HG02759 (cell line): ENCODE measurements around the gene IGF2.

ENCODE experiments used
- ATAC-seq: cut with Tn5 transposase; IDR thresholded peaks from one replicate; pipeline ENCODE4 v1.9.1; 2021; ENCODE audit warnings: mild to moderate bottlenecking, moderate library complexity; ENCODE audit not compliant: unreplicated experiment

The IGF2 gene

DNA sequence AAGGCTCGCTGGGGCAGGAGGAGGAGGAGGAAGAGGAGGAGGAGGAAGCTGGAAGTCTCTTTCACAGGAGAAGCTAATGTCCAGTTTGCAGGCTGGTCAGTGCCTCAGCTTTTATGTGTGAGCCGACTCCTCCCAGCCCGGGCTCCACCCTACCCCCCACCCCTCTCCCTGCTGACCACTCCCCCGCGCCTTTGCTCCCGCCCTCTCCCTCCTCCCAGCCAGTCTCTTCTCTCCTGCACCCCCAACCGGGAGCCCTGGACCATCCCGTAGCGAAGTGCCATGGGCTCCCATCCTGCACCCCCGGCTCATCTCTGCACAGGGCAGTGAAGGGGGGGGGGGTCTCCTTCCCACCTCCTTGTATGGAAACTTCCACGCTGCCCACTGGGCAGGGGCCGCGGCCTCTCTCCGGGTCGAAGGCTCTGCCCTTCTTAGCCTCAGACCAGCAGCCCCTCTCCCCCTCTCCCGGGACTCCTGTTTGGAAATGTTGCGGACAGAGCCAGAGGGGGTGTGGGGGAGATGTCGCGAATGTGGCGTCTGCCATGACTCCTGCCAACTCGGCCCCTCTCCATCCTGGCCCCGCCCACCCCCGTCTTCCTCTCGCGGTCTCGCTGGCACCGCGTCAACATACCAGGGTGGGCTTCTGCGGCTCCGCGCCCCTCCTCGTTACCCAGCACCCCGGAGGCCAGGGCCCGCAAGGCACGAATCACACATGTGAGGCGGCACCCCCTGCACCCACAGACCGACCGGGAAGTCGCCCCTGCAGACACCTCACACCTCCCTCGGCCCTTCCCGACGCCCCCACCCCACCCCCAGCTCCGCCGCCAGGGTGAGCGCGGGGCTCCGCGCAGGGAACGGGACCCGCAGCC is 1.8 kb downstream of the IGF2 start:
- no peak for ATAC-seq

DNA sequence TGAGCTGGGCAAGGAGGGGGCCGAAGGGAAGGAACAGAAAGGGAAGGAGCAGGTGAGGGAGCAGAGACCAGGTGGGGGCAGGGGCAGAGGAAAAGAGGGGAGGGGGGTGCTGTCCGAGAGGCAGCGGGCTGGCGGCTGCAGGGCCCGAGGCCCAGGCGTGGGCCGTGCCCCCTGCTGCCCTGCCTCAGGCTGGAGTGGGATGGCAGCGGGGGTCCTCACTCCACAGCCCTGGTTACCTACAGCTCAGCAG is 2.3 kb downstream of the IGF2 start:
- ATAC-seq, result no peak

DNA sequence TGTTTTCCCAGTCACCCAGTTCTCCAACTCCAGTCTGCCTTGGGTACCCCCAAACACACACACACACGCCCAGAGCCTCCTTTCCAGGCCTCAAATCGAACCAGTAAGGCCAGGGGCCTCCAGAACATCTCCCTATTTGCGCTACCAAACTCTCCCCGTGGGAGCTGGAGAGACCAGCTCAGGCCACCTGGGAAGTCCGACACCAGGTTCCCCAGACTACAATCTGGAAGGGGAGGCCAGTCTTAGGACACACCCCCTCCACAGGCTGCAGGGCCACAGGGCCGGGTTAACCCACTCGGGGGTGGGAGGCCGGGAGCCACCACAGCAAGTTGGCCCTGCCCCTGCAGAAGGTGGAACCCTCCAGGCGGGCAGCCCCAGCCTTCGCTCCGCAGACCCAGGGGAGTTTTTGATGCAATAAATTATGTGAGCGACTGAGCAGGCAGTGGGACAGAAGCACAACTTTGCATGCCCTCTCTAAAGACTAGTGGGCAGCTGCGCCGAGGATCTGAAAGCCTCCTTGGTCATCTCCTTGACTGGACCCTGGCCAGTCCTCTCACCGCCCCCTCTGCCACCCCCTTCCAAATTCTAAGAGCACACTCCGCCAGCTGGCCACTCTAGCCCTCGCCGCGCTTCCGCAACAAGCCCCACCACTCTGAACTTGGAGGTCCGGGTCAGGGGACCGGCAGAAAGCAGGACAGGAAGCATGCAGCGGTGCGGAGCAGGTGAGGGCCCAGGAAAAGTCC is 2.8 kb downstream of the IGF2 start:
- no peak for ATAC-seq

DNA sequence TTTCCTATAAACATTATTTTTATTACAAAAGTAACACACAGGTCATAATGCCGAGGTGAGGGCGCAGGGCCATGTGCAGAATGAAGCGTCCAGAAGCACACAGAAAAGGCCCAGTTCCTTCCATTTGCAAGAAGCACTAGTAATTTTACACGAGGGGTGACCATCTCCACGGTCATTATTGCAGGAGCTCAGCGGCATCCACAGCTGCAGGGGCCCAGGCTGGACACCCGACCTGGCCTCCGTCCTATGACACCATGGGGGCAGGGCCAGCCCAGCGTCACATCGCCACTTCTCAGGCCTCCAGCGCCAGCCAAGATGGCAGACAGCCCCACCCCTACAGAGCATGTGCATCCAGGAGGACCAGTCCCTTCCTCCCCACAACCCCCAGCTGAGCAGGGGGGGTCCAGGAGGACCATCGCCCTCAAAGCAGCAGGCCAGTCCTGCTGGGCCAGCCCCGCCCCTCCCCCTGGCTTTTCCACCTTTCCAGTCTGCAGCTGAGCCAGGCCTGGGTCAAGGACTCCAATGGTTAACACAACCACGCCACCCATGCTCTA is 3.5 kb downstream of the IGF2 start:
- ATAC-seq, result no peak

DNA sequence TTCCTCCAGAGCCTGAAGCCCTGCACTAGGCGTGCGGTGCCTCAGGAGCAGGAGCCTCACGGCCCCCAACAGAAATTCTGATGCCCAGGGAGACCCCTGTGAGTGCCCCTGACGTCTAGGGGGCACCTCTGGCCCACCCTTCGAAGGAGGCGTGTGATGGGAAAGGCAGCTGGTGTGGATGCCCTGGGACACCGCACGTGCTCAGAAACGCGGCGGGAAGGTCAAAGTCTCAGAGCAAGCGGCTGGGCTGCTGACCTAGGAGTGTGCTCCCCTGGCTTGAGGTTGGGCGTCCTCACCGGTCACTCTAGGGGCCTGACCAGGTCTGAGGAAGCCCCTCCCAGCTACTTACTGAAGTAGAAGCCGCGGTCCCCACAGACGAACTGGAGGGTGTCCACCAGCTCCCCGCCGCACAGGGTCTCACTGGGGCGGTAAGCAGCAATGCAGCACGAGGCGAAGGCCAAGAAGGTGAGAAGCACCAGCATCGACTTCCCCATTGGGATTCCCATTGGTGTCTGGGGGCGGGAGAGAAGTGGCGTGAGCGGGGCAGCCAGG is 4.1 kb downstream of the IGF2 start:
- no peak for ATAC-seq

DNA sequence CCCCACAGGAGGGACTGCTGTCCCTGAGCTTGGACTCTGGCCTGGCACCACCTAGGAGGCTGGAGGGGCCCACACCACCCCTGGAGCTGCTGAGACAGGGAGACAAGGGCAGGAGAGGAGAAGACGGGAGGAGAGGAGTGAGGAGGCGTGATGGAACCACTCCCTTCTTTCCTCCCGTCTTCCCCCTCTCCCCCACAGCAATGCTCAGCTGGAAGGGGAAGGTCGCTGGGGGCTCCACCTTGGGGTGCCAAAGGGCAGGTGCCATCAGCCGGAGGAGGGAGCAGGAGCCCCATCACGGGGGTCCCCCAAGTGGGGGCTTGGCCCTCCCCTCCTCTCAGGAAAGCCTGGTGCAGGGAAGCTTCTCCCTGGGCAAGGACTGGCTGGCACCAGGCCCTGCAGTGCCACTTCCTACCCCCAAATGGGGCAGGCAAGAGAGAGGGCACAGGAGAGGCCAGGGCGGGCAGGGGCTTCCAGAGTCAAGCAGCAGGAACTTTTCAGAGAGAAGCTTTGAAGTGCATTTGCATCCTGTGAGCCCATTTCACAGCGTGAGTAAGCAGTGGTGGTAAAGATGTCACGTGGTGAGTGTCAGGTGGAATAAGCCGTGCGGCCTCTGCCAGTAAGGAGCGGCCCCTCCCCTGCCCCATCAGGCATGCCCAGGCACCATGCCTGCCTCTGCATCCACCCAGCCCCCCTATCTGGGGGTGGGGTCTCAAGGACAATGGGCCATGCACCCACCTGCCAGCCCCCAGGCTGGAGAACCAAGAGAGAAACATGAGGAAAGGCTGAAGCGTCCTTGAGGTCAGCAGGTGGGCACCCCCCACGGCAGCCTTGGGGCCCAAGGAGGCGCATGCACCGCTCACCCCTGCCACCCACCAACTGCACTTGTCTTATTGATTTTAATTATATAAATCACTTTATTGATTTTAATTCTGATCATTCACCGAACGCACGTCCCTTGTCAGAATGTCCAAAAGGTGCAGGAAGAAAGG is 4.9 kb downstream of the IGF2 start:
- no peak for ATAC-seq

DNA sequence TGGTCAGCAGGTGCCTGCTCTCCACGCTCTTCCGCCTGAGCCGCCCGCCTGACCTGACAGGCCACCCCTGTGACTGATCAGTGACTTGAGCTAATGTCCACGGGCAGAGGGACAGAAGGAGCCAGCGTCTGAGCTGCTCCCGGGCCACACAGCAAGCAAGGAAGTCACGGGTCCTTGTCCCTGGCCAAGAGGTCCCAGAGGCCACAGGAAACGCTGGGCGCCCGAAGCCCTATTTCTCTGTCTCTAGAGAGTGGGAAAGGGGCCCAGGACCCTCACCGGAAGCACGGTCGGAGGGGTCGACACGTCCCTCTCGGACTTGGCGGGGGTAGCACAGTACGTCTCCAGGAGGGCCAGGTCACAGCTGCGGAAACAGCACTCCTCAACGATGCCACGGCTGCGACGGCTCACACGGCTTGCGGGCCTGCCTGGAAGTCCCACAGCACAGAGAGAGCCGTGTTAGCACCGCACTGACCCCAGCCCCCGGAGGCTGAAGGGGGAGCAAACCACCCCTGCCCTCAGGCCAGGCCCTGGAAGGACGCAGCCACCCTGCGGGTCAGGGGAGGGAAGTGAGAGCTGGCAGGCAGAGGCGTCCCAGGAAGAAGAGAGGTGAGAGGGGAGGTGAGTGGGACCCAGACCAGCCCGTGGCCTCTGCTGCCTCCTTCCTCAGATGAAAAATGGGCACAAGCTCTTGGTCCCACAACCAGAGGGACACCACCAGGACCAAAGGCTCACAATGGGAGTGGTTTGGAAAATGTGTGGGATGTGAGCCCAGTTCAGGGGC is 5.8 kb downstream of the IGF2 start:
- ATAC-seq, result no peak

DNA sequence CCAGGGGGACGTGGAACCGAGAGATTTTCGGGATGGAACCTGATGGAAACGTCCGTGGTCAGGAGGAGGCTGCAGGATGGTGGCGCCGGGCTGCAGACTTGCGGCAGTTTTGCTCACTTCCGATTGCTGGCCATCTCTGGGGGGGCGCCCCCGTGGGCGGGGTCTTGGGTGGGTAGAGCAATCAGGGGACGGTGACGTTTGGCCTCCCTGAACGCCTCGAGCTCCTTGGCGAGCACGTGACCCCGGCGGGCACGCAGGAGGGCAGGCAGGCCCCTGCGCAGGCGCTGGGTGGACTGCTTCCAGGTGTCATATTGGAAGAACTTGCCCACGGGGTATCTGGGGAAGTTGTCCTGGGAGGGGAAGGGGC is 6.3 kb downstream of the IGF2 start:
- ATAC-seq, result no peak

DNA sequence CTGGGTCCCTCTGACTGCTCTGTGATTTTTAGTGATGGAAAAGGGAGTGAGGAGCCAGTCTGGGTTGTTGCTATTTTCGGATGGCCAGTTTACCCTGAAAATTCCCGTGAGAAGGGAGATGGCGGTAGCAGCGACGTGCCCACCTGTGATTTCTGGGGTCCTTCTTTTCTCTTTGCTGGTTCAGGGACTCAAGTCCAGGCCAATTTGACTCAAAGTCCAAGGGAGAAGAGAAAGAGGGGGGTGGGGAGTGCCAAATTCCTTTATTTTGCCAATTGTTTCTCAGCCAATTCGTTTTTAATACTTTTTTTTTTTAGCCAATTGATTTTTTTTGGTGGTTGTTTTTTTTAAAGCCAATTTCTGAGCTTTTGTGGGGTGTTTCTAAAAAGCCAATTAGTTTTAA is 6.9 kb downstream of the IGF2 start:
- no peak for ATAC-seq

DNA sequence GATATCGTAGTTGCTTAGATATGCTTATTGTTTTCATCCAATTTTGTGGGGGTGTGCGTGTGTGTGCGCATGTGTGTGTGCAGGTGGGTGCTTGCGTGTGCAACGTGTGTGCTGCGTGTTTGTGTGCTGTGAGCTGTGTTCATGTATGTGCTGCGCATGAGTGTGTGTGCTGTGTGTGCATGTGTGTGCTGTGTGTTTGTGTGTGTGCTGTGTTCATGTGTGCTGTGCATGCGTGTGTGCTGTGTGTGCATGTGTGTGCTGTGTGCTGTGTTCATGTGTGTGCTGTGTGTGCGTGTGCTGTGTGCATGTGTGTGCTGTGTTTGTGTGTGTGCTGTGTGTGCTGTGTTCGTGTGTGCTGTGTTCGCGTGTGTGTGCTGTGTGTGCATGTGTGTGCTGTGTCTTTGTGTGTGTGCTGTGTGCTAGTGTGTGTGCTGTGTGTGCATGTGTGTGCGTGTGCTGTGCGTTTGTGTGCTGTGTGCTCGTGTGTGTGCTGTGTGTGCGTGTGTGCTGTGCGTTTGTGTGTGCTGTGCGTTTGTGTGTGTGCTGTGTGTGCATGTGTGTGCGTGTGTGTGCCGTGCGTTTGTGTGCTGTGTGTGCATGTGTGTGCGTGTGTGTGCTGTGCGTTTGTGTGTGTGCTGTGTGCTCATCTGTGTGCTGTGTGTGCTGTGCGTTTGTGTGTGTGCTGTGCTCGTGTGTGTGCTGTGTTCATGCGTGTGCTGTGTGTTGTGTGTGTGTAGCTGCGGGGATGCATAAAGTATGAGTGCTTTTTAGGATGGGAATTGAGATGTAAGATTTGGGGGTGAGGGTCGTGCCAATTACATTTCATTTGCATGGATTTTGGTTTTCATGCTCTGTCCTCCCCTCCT is 7.6 kb downstream of the IGF2 start:
- ATAC-seq, result no peak

DNA sequence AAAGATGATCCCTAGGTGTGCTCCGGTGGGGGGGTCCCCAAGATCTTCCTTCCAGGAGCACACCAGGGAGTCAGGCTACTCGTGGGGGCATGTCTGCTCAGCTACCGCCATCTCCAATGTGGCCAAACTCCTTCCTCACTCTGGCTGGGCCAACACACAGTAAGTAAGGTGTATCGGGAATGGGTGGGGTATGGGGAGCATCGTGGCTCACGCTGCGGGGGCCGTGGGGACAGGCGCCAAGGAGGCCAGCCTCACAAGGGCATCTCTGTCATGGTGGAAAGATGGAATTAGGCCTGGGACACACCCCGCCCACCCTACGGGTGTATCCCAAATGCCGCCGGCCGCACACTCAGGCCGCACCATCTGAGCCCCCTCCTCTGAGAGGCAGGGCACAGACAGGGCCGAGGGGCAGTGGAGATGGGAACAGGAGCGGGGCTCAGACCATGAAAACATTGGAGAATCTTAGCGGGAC is 8.3 kb downstream of the IGF2 start:
- no peak for ATAC-seq

DNA sequence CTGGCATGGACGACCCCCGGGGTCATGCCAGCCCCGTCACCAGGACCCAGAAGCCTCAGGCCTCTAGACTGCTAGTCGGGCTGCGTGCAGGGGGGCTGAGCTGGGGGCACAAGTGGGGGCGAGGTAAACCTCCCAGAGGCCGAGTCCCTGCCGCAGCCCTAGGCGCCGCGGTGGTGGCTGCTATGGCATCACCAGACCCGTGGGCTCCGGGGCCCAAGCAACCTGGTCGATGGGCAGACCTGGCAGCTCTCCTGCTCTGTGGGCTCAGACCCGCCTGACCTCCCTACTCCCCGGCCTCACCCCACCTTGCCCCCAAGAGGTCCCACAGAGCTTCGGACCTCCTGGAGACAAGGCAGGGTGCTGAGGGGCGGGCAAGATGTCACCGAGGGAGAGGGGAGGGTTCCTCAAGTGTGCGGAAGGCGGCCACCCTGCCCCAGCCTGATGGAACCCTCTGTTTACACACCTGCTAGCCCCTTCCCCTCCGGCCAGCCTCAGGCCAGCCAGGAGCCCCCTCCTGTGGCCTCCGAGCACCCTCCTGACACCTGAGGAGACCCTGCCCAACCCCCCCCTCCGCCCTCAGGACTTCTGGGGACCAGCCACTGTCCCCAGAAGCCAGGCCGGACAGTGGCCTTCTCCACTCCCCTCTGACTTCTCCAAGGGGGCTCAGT is 9.4 kb downstream of the IGF2 start:
- ATAC-seq, result no peak

DNA sequence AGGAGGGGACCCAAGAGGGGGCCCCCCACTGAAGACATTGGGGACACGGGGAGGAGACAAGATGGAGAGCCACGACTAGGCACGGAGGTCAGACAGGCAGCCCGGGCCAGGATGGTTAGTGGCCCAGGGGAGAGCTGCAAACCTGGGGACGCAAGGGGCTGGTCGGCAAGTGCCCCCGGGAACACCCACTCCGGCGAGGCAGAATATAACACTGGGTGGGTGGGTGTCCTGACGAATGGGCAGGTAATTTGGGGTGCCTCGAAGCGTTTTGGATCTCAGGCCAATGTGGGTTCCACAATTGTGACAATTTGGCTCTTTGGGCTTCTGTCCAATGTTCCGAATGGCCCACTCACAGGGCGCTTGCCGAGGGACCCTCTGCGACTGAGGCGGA is 9.9 kb downstream of the IGF2 start:
- ATAC-seq, result no peak

DNA sequence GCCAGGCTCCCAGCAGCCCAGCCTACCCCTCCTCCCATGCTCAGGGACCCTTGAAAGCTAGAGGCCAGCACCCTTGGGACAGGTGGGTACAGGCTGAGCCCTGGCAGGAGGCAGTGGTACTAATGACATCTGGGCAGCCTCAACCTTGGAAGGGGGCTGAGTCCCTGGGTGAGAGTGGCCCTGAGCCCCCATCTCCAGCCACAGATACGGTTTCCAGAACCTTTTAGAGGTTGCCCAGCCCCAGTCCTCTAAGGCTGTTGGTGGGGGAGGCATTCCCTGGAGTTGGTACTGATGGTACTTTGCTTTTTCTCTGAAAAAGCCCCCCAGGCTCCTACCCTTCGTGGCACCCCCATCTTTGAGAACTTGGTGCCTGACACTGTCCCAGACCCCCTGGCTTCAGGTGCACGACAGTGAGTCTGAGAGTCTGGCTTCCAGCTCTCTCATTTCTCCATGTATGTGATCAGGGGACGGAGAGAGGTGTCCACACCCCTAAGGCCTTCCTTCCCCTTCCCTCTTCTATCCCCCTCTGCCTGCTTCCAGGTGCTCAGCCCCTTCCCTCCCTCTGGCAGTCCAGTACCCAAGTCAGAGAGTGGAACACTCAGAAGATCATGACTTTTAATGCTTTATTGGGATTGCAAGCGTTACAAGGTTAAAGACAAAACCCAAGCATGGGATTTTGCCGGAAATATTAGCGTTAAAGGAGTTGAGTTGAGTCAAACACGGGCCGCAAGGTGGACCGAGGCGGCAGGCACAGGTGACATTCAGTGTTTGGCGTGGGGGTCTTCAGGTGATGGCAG is 10.5 kb downstream of the IGF2 start:
- ATAC-seq, result no peak

DNA sequence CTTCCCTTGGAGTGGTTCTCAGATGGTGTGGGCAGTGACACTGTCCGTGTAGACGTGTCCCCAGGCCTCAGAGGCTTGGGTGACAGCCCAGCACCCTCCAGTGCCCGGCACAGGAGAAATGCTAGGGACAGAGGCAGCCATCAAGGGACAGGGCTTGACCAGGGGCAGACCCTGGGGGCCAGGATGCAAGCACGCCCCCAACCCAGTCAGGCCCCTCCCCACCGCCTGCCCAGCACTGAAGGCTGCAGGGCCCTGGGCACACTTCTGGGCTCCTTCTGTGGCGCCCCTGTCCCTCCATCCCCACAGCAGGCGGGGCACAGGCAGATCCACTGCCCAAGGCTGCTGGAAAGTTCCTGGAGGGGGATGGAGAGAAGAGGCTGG is 11.1 kb downstream of the IGF2 start:
- no peak for ATAC-seq

DNA sequence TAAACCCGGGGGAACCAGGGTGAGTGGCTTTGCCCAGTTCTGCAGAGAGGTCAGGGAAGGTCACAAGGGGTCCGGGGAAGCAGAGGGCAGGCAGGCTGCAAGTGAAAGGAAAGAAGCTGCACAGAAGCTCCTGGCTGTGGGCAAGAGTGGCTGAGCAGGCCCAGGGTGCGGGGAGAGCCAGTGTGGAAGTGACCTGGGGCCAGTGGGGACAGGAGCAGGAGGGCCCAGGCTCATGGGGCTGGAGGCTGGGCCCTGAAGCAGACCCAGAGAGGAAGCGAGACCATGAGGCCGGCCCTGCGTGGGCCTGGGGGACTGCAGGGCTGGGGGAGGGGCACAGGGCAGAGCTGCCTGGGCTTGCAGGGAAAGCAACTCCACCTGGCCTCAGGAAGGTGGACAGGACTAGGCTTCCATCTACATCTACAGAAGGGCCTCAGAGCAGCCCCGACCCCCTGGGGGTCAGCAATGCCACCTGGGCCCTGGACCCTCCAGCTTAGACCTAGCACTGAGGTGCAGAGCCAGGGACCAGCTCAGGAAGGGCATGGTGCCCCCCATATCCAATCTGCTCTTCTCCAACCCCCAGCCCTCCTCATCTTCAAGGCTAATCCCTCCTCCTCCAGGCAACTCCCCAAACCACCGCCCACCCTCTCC is 11.6 kb downstream of the IGF2 start:
- no peak for ATAC-seq

DNA sequence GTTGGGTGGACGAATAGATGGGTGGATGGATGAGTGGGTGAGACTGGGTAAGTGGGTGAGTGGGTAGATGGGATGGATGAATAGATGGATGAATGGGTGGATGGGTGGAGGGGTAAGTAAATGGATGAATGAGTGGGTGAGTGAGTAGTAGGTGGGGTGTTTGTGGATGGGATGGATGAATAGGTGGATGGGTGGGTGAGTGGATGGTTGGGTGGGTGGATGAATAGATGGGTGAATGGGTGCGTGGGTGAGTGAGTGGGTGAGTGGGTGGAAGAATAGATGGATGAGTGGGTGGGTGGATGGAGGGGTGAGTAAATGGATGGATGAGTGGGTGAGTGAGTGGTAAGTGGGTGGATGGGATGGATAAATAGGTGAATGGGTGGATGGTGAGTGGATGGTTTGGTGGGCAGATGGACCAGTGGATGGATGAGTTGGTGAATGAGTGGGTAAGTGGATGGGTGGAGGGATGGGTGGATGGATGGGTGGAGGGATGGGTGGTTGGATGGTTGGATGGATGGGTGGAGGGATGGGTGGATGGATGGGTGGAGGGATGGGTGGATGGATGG is 12.6 kb downstream of the IGF2 start:
- ATAC-seq, result no peak
